Right lobe of liver (tissue), 6 donors: ENCODE results near the gene ITCH. TPM values are rescaled to one million over a fixed set of nuclear protein-coding genes. Genes with fewer than 3 reads are reported as not detected.
"Not testable (repeated sequence)": the region's sequence is repeated elsewhere in the genome, so short reads cannot be mapped to it uniquely, and the experiment has no call there.

Experiments used
- ATAC-seq, 4 donors: fragments of 200-7000 bp; cut with Tn5 transposase; one replicate each; pipeline ENCODE4 v1.9.1; 2020; ENCODE audit warnings: mild to moderate bottlenecking in 4 of 4, moderate library complexity in 4 of 4
- DNase-seq, 3 donors: peaks; one replicate each; pipeline ENCODE4 v3.0.0-alpha.2; 2020
- H3K27ac ChIP-seq, 3 donors: fragments of 200-600 bp; one replicate each; pipeline ENCODE4 v1.8.0; 2022
- H3K27me3 ChIP-seq, 2 donors: fragments of 200-600 bp; one replicate each; pipeline ENCODE4 v1.8.0; 2022
- H3K36me3 ChIP-seq, 4 donors: fragments of 200-600 bp; sonication (generic) in 1 of 4; one replicate each; pipeline versions ENCODE4 v1.5.1 to v1.8.0; 2017 to 2022; ENCODE audit warnings: control low read depth in 1 of 4
- H3K4me1 ChIP-seq, 4 donors: fragments of 200-600 bp; sonication (generic) in 1 of 4; one replicate each; pipeline versions ENCODE4 v1.5.1 to v1.8.0; 2017 to 2022; ENCODE audit warnings: control low read depth in 1 of 4
- H3K4me3 ChIP-seq, 3 donors: fragments of 200-600 bp; one replicate each; pipeline ENCODE4 v1.8.0; 2022
- H3K9me3 ChIP-seq, 4 donors: fragments of 200-600 bp; sonication (generic) in 1 of 4; one replicate each; pipeline versions ENCODE4 v1.5.1 to v1.8.0; 2017 to 2022; ENCODE audit warnings: control low read depth in 1 of 4
- POLR2A ChIP-seq: fragments of 450-650 bp; IDR thresholded peaks from one replicate; pipeline ENCODE4 v1.6.1; 2017; ENCODE audit warnings: antibody characterized with exemption, mild to moderate bottlenecking
- WGBS: methylation state at CpG from one replicate; pipeline ENCODE4 v1.1.6; 2018; ENCODE audit warnings: low coverage, low lambda C conversion rate; ENCODE audit not compliant: insufficient coverage; ENCODE audit errors: missing lambda C conversion rate; 5-methylcytosine and 5-hydroxymethylcytosine counted together
- intact Hi-C, 2 donors: fragments of 100-400 bp; cut with DNase I; formaldehyde crosslinking; loops; one replicate each; pipeline versions ENCODE4 v1.11.2 to v1.14.1; 2022
- total RNA-seq, 6 experiments: library from RNA; depleted of rRNA in 2 of 6; stranded (reverse); fragments of >200 nt in 2 of 6; fragmentation: NEBNext Ultra II Directional in 3 of 6; extraction: Animal tissue kit (Norgen Biotek cat#: 25700) in 3 of 6; gene quantifications; one replicate each; pipeline versions ENCODE4 v1.1.0 to v1.2.4, GENCODE V29; 2016 to 2023
- TF ChIP-seq, protein P1 (sequence below), 4 donors: fragments of 200-600 bp in 3 of 4; fragments of 450-650 bp in 1 of 4; IDR thresholded peaks; one replicate each; pipeline versions ENCODE4 v1.5.1 to v1.8.0; 2016 to 2022; ENCODE audit warnings: antibody characterized with exemption in 4 of 4, mild to moderate bottlenecking in 2 of 4
- donor health status: DM: no; HTN: yes; CAD: no.
- donor health status: DM: no; HTN: no; CAD: no.
- donor health status: DM: no; HTN: no; CAD: no.
- donor health status: DM: no; HTN: yes; CAD: no.
- donor health status: DM: no; HTN: yes; CAD: no.

Gene ITCH
- total RNA-seq, 6 experiments from 2014 or later, result 32.8 to 71.4 (median 44.1) TPM

DNA sequence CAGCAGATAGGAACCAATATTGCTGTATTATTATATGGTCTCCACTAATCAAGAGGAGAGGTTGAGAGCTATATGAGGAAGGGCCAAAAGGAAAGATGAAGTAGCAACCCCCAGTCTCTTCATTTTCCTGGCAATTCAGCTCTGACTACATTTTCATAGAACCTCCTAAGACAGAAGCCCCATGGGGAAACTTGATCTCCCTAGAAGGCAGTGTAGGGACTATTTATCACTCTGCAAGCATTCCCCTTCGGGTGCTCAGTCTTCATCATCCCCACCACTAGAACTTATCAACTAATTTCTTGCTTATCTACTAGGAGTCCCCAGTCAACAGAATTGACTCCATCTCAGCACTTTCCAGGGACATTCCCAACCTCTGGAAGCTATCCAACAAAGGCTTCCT, 25.5 kb upstream of the ITCH start:
- Histone ChIP-seq H3K27ac (no peak overlapping the region), H3K27me3 (no peaks in the 10 kb centered on the region), H3K4me3 (no peak overlapping the region), H3K36me3 (no peaks in the 10 kb centered on the region), H3K9me3 (no peaks in the 10 kb centered on the region), H3K4me1 (peaks cover 0 to 10% (median 0%) of the 10 kb centered on the region in 4 donors)
- TF ChIP-seq, protein P1, sequence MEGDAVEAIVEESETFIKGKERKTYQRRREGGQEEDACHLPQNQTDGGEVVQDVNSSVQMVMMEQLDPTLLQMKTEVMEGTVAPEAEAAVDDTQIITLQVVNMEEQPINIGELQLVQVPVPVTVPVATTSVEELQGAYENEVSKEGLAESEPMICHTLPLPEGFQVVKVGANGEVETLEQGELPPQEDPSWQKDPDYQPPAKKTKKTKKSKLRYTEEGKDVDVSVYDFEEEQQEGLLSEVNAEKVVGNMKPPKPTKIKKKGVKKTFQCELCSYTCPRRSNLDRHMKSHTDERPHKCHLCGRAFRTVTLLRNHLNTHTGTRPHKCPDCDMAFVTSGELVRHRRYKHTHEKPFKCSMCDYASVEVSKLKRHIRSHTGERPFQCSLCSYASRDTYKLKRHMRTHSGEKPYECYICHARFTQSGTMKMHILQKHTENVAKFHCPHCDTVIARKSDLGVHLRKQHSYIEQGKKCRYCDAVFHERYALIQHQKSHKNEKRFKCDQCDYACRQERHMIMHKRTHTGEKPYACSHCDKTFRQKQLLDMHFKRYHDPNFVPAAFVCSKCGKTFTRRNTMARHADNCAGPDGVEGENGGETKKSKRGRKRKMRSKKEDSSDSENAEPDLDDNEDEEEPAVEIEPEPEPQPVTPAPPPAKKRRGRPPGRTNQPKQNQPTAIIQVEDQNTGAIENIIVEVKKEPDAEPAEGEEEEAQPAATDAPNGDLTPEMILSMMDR (IDR thresholded peaks at IDR 0.05), result no peak
- no peak for TF ChIP-seq POLR2A
- WGBS, result 36% methylated on average over 1 of the region's 1 CpG
- ATAC-seq, result no peak
- DNase-seq, result no peak
- intact Hi-C loops, result no loop called here

DNA sequence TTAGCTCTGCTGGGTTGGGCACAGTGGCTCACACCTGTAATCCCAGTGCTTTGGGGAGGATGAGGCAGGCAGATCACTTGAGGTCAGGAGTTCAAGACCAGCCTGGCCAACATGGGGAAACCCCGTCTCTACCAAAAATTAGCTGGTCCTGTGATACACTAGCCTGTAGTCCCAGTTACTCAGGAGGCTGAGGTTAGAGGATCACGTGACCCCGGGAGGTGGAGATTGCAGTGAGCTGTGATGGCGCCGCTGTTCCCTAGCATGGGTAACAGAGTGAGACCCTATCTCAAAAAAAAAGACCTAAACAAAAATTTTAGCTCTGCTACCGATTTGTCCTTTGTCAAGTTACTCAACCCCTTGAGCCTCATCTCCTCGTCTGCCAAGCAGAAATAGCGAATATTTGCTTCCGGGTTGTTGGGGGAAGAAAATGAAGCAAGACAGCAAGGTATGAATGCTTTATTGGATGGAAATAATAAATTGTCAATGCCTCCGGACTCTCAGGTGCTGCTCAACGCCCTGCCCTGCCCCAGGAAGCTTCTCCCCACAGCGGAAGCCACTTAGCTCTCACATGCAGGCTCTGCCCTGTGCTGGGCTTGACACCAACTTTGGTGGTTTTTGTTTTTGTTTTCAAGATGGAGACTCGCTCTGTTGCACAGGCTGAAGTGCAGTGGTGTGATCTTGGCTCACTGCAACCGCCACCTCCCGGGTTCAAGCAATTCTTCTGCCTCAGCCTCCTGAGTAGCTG, 24.9 kb upstream of the ITCH start:
- H3K27me3 ChIP-seq, result no peaks in the 10 kb centered on the region
- ATAC-seq (peak in 1 of 4 donors; percentile 27), DNase-seq (no peak)
- WGBS, result 85% methylated on average over 4 of the region's 15 CpGs
- no peaks in the 10 kb centered on the region for H3K9me3 ChIP-seq
- TF ChIP-seq, protein P1 (IDR thresholded peaks at IDR 0.05), result no peak
- TF ChIP-seq POLR2A, result no peak
- no peak overlapping the region for H3K27ac ChIP-seq
- intact Hi-C loops, result no loop called here
- no peaks in the 10 kb centered on the region for H3K36me3 ChIP-seq
- H3K4me1 ChIP-seq, result peaks cover 0 to 10% (median under 1%) of the 10 kb centered on the region in 4 donors
- no peak overlapping the region for H3K4me3 ChIP-seq

DNA sequence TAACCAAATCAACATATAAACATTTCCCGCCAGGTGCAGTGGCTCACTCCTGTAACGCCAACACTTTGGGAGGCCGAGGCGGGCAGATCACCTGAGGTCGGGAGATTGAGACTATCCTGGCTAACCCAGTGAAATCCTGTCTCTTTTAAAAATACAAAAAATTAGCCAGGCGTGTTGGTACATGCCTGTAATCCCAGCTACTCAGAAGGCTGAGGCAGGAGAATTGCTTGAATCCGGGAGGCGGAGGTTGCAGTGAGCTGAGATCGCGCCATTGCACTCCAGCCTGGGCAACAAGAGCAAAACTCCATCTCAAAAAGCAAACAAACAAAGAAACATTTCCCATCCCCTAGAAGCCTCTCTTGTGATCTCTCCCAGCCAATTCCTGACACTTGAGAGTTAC, 22.3 kb upstream of the ITCH start:
- DNase-seq, H3K27ac ChIP-seq, H3K36me3 ChIP-seq, intact Hi-C loops, ATAC-seq, H3K27me3 ChIP-seq, H3K9me3 ChIP-seq, H3K4me3 ChIP-seq: not testable (repeated sequence)
- 93% methylated on average over 9 of the region's 10 CpGs for WGBS
- H3K4me1 ChIP-seq, result peaks cover 0 to 14% (median 3%) of the 10 kb centered on the region in 4 donors

DNA sequence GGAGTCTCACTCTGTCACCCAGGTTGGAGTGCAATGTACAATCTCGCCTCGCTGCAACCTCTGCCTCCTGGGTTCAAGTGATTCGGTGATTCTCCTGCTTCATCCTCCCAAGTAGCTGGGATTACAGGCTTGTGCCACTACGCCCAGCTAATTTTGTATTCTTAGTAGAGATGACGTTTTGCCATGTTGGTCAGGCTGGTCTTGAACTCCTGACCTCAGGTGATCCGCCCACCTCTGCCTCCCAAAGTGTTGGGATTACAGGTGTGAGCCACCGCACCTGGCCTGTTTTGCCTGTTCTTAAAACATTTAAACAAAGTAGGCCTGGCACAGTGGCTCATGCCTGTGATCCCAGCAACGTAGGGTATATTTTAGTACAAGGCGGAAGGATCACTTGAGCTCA, 21.9 kb upstream of the ITCH start:
- H3K4me3 ChIP-seq, intact Hi-C loops, H3K36me3 ChIP-seq, DNase-seq, H3K27ac ChIP-seq, ATAC-seq, H3K27me3 ChIP-seq, H3K9me3 ChIP-seq: not testable (repeated sequence)
- peaks cover 0 to 14% (median 3%) of the 10 kb centered on the region in 4 donors for H3K4me1 ChIP-seq
- WGBS, result 93% methylated on average over 8 of the region's 9 CpGs

DNA sequence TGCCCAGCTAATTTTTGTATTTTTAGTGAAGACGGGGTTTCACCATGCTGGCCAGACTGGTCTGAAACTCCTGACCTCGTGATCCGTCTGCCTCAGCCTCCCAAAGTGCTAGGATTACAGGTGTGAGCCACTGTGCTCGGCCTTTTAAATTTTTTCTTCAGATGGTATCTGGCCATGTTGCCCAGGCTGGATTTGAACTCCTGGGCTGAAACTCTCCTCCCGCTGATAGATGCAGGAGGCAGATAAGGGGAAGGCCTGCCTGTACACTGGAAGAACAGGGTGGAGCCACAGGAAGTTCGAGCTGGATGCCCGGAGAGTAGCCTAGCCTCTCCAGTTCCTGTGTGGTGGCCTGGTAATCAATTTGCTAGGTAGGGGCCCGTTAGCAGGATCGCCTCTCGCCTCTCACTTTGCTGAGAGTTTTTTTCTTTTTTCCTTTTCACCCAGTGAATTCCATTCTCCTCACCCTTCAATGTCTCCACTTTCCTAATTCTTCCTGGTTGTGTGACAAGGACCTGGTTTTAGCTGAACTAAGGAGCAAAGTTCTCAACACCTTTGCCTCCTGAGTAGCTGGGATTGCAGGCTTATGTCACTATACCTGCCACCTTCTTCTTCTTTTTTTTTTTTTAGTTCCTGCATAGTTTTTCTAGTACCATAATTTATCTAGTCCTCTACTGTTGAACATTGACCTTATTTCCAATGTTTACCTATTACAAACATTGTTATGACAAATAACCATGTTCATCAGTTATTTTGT, 19.4 kb upstream of the ITCH start:
- ATAC-seq, result peak; percentile 31 to 77 (median 60)
- H3K4me3 ChIP-seq, result no peak overlapping the region
- H3K27ac ChIP-seq, result no peak overlapping the region
- no peak for TF ChIP-seq POLR2A
- TF ChIP-seq, protein P1 (IDR thresholded peaks at IDR 0.05), result no peak
- no peaks in the 10 kb centered on the region for H3K27me3 ChIP-seq
- peaks cover 0 to 14% (median 3%) of the 10 kb centered on the region in 4 donors for H3K4me1 ChIP-seq
- H3K36me3 ChIP-seq, result no peaks in the 10 kb centered on the region
- H3K9me3 ChIP-seq, result no peaks in the 10 kb centered on the region
- WGBS, result 64% methylated on average over 9 of the region's 10 CpGs
- no peak for DNase-seq
- intact Hi-C loops, result no loop called here
